IPS DF 6.9 (cell line): Measurements from ENCODE around the gene KPNA3.

Experiments
- DNase-seq: peaks from one replicate; pipeline ENCODE4 v3.0.0-alpha.2; 2013; ENCODE audit warnings: low read depth, low spot score
- H3K27ac ChIP-seq: one replicate; pipeline ENCODE4 v1.5.1; 2013; ENCODE audit warnings: low read length, control low read depth
- H3K27me3 ChIP-seq: 2 replicates; pipeline ENCODE4 v1.6.1; 2013; ENCODE audit warnings: mild to moderate bottlenecking, low read length; ENCODE audit not compliant: control insufficient read depth, insufficient read depth
- H3K36me3 ChIP-seq: 2 replicates; pipeline ENCODE4 v1.6.1; 2013; ENCODE audit warnings: low read length; ENCODE audit not compliant: control insufficient read depth, insufficient read depth
- H3K4me1 ChIP-seq: 2 replicates; pipeline ENCODE4 v1.6.1; 2013; ENCODE audit warnings: low read length; ENCODE audit not compliant: control insufficient read depth, insufficient read depth
- H3K4me3 ChIP-seq: 2 replicates; pipeline ENCODE4 v1.5.1; 2013; ENCODE audit warnings: mild to moderate bottlenecking, low read length
- H3K9me3 ChIP-seq: 2 replicates; pipeline ENCODE4 v1.6.1; 2013; ENCODE audit warnings: low read length, inconsistent platforms; ENCODE audit not compliant: control insufficient read depth, insufficient read depth
- WGBS: extraction: QIAGEN DNeasy Blood & Tissue Kit; methylation state at CpG from one replicate; pipeline ENCODE4 v1.1.7; 2013; ENCODE audit warnings: mixed read lengths, missing lambda C conversion rate; ENCODE audit not compliant: insufficient read length, insufficient coverage; 5-methylcytosine and 5-hydroxymethylcytosine counted together

Gene KPNA3

GRCh38 chr13:49652355-49653305 is 139.9 kb downstream of the KPNA3 start:
- Histone ChIP-seq H3K4me1 (no peaks in the 10 kb centered on the region), H3K27ac (no peak overlapping the region), H3K36me3 (no peaks in the 10 kb centered on the region), H3K4me3 (no peak overlapping the region), H3K27me3 (no peaks in the 10 kb centered on the region), H3K9me3 (no peaks in the 10 kb centered on the region)
- no CpG with 5 or more reads among the region's 16 CpGs for WGBS
- no peak for DNase-seq

- no peaks in the 10 kb centered on the region for H3K9me3 ChIP-seq
- H3K4me1 ChIP-seq = no peaks in the 10 kb centered on the region
- H3K27me3 ChIP-seq = no peaks in the 10 kb centered on the region
- no peak overlapping the region for H3K4me3 ChIP-seq
- DNase-seq = no peak
- H3K36me3 ChIP-seq = no peaks in the 10 kb centered on the region
- no CpG with 5 or more reads among the region's 17 CpGs for WGBS
- no peak overlapping the region for H3K27ac ChIP-seq
Measured at GRCh38 chr13:49651570-49652354, 140.7 kb downstream of the KPNA3 start.

GRCh38 chr13:49649963-49650312 is 142.5 kb downstream of the KPNA3 start:
- no CpG with 5 or more reads among the region's 2 CpGs for WGBS
- Histone ChIP-seq H3K4me3 (no peak overlapping the region), H3K27ac (no peak overlapping the region), H3K36me3 (no peaks in the 10 kb centered on the region), H3K4me1 (no peaks in the 10 kb centered on the region), H3K9me3 (no peaks in the 10 kb centered on the region), H3K27me3 (no peaks in the 10 kb centered on the region)
- DNase-seq = no peak
